Astrocyte (in vitro differentiated cells and primary cell): ENCODE data around the gene NKAIN2. TPM values are rescaled to one million over a fixed set of nuclear protein-coding genes. Genes with fewer than 3 reads are reported as not detected.

ENCODE experiments used
- DNase-seq: peaks from one replicate; pipeline ENCODE4 v3.0.0-alpha.2; 2010; ENCODE audit warnings: low read depth
- FAIRE-seq: peaks from 2 replicates; lab custom pipeline; 2011; peaks lifted over from hg19 to GRCh38; lab: Jason Lieb, UNC
- H2AFZ ChIP-seq: 2 replicates; pipeline ENCODE4 v1.6.0; 2012; ENCODE audit warnings: low read depth, low read length, inconsistent platforms
- H3K27ac ChIP-seq: 2 replicates; pipeline ENCODE4 v1.5.1; 2011; ENCODE audit warnings: low read depth, low read length, inconsistent platforms
- H3K27me3 ChIP-seq: 2 replicates; pipeline ENCODE4 v1.6.0; 2011; ENCODE audit warnings: low read length, inconsistent platforms; ENCODE audit not compliant: insufficient read depth
- H3K36me3 ChIP-seq: 2 replicates; pipeline ENCODE4 v1.5.1; 2011; ENCODE audit warnings: low read length, inconsistent platforms; ENCODE audit not compliant: insufficient read depth
- H3K4me1 ChIP-seq: 2 replicates; pipeline ENCODE4 v1.5.1; 2011; ENCODE audit warnings: low read length, inconsistent platforms; ENCODE audit not compliant: insufficient read depth
- H3K4me2 ChIP-seq: 2 replicates; pipeline ENCODE4 v1.6.0; 2012; ENCODE audit warnings: low read length, inconsistent platforms
- H3K4me3 ChIP-seq: 2 replicates; pipeline ENCODE4 v1.5.1; 2011; ENCODE audit warnings: low read depth, mild to moderate bottlenecking, low read length, inconsistent platforms; ENCODE audit not compliant: insufficient read depth
- H3K79me2 ChIP-seq: 2 replicates; pipeline ENCODE4 v1.6.0; 2012; ENCODE audit warnings: mild to moderate bottlenecking, low read length, inconsistent platforms; ENCODE audit not compliant: insufficient read depth
- H3K9ac ChIP-seq: 2 replicates; pipeline ENCODE4 v1.6.0; 2012; ENCODE audit warnings: mild to moderate bottlenecking, low read length, inconsistent platforms
- H3K9me3 ChIP-seq: 2 replicates; pipeline ENCODE4 v1.5.1; 2012; ENCODE audit warnings: low read depth, mild to moderate bottlenecking, low read length, inconsistent platforms; ENCODE audit not compliant: insufficient read depth
- H4K20me1 ChIP-seq: 2 replicates; pipeline ENCODE4 v1.6.0; 2012; ENCODE audit warnings: low read length, inconsistent platforms; ENCODE audit not compliant: insufficient read depth
- H3K27ac Mint-ChIP-seq: one replicate; pipeline ENCODE4 v1.8.0; 2021; ENCODE audit warnings: mild to moderate bottlenecking, mixed read lengths; ENCODE audit not compliant: unreplicated experiment
- H3K27me3 Mint-ChIP-seq: one replicate; pipeline ENCODE4 v1.8.0; 2021; ENCODE audit warnings: low read depth, mixed read lengths; ENCODE audit not compliant: unreplicated experiment
- H3K36me3 Mint-ChIP-seq: one replicate; pipeline ENCODE4 v1.8.0; 2021; ENCODE audit warnings: low read depth, mixed read lengths; ENCODE audit not compliant: unreplicated experiment
- H3K4me1 Mint-ChIP-seq: one replicate; pipeline ENCODE4 v1.8.0; 2021; ENCODE audit warnings: low read depth, mixed read lengths; ENCODE audit not compliant: unreplicated experiment
- H3K4me3 Mint-ChIP-seq: one replicate; pipeline ENCODE4 v1.8.0; 2021; ENCODE audit warnings: mild to moderate bottlenecking, moderate library complexity, mixed read lengths; ENCODE audit not compliant: unreplicated experiment
- H3K9me3 Mint-ChIP-seq: one replicate; pipeline ENCODE4 v1.8.0; 2021; ENCODE audit warnings: mild to moderate bottlenecking, mixed read lengths; ENCODE audit not compliant: unreplicated experiment
- EZH2 ChIP-seq: IDR thresholded peaks from 2 replicates; pipeline ENCODE4 v1.6.1; 2012; ENCODE audit warnings: mild to moderate bottlenecking, low read length, inconsistent platforms; ENCODE audit not compliant: insufficient read depth
- total RNA-seq: library from RNA; stranded (reverse); gene quantifications from 2 replicates; pipeline ENCODE4 v1.2.1, GENCODE V29; 2021
- TF ChIP-seq, protein P1 (sequence below): IDR thresholded peaks from 2 replicates; pipeline ENCODE4 v1.5.1; 2011; ENCODE audit warnings: low read depth, mild to moderate bottlenecking, inconsistent platforms, low read length, moderate library complexity; ENCODE audit not compliant: insufficient read depth

NKAIN2 gene
- total RNA-seq, 1 donor from 2014 or later, result 0.07 TPM

DNA sequence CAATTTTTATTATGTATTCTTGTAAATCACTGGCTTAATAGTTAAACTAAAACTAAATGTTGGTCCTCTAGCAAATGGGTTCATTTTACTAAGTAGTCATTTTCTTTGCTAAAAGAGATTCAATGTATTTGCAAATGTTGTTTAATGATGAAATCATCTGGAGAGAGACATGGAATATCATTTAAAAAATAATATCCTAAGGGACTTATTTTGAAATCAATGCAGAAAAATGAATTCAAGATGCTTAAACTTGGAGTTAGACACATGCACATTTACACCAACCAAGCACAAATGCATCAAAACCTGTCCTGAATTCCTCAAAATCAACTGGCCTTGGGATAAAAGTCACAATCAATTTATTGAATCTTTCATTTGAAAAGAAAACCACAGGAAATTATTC, 993.6 kb downstream of the NKAIN2 start:
- no peak for TF ChIP-seq EZH2
- Mint-ChIP-seq H3K27ac (no peak overlapping the region), H3K4me1 (no peaks in the 10 kb centered on the region), H3K9me3 (no peaks in the 10 kb centered on the region), H3K36me3 (no peaks in the 10 kb centered on the region), H3K27me3 (peaks cover 2% of the 10 kb centered on the region), H3K4me3 (no peak overlapping the region)
- H3K4me2 ChIP-seq, result no peak overlapping the region
- H3K27me3 ChIP-seq, result no peaks in the 10 kb centered on the region
- peaks cover 6% of the 10 kb centered on the region for H3K4me1 ChIP-seq
- H3K9ac ChIP-seq, result no peak overlapping the region
- H2AFZ ChIP-seq, result no peak overlapping the region
- FAIRE-seq, result no peak
- no peak overlapping the region for H3K27ac ChIP-seq
- H4K20me1 ChIP-seq, result no peaks in the 10 kb centered on the region
- H3K36me3 ChIP-seq, result no peaks in the 10 kb centered on the region
- no peak overlapping the region for H3K4me3 ChIP-seq
- no peaks in the 10 kb centered on the region for H3K79me2 ChIP-seq
- no peaks in the 10 kb centered on the region for H3K9me3 ChIP-seq
- no peak for DNase-seq

DNA sequence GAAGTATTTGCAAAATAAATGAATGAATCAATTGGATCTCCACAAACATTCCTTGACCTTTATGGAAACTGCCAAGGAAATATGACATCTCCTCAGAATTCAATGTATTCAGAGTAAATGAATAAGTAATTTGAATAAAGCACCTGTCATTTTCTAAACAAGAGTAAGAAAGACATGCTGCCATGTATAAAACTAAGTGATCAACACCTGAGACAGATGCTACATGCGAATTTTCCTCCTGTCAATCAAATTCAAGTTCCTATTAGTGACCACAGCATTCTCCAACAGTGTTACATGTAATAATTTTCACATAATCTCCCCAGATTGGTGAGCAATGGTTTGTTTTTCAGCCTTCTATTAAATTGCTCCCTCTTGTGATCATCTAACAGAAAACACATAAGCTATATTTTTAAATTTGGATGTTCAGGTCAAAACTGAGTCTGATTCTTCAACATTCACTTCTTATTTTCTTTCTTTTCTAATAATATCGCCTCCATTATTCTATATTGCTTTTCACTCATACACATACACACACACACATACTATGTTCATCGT, 995.4 kb downstream of the NKAIN2 start:
- no peaks in the 10 kb centered on the region for H3K9me3 Mint-ChIP-seq
- DNase-seq, result no peak
- TF ChIP-seq, protein P1, sequence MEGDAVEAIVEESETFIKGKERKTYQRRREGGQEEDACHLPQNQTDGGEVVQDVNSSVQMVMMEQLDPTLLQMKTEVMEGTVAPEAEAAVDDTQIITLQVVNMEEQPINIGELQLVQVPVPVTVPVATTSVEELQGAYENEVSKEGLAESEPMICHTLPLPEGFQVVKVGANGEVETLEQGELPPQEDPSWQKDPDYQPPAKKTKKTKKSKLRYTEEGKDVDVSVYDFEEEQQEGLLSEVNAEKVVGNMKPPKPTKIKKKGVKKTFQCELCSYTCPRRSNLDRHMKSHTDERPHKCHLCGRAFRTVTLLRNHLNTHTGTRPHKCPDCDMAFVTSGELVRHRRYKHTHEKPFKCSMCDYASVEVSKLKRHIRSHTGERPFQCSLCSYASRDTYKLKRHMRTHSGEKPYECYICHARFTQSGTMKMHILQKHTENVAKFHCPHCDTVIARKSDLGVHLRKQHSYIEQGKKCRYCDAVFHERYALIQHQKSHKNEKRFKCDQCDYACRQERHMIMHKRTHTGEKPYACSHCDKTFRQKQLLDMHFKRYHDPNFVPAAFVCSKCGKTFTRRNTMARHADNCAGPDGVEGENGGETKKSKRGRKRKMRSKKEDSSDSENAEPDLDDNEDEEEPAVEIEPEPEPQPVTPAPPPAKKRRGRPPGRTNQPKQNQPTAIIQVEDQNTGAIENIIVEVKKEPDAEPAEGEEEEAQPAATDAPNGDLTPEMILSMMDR, result no peak
- no peak for TF ChIP-seq EZH2
- no peaks in the 10 kb centered on the region for H3K4me1 Mint-ChIP-seq
- Histone ChIP-seq H4K20me1 (no peaks in the 10 kb centered on the region), H3K9ac (no peak overlapping the region), H2AFZ (no peak overlapping the region), H3K36me3 (no peaks in the 10 kb centered on the region), H3K4me3 (no peak overlapping the region), H3K79me2 (no peaks in the 10 kb centered on the region), H3K9me3 (no peaks in the 10 kb centered on the region), H3K27ac (no peak overlapping the region), H3K27me3 (no peaks in the 10 kb centered on the region), H3K4me2 (no peak overlapping the region), H3K4me1 (peaks cover 6% of the 10 kb centered on the region)
- H3K4me3 Mint-ChIP-seq, result no peak overlapping the region
- FAIRE-seq, result no peak
- no peak overlapping the region for H3K27ac Mint-ChIP-seq
- no peaks in the 10 kb centered on the region for H3K36me3 Mint-ChIP-seq
- H3K27me3 Mint-ChIP-seq, result peaks cover 2% of the 10 kb centered on the region

DNA sequence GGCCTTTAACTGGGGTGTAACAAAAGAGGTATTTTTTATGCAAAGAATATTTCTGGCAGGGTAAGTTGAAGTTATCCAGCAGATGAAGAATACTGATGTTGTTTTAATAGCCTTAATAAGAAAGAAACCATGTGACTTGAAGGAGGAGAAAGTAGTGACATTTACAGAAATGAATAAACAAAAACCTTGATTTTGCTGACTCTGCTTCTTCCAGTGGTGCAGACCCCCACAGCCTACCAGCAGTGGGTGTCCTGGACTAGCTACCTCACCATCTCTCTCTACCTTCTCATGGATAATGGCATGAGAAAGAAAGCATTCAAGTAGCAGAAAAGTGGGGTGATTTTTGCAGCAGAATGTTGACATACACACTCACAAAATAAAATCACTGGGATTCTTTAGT, 996.0 kb downstream of the NKAIN2 start:
- H3K79me2 ChIP-seq, result no peaks in the 10 kb centered on the region
- no peak overlapping the region for H3K4me3 ChIP-seq
- peaks cover 6% of the 10 kb centered on the region for H3K4me1 ChIP-seq
- no peak for TF ChIP-seq EZH2
- TF ChIP-seq, protein P1, result no peak
- no peak overlapping the region for H3K9ac ChIP-seq
- Mint-ChIP-seq H3K9me3 (no peaks in the 10 kb centered on the region), H3K27ac (no peak overlapping the region), H3K27me3 (no peaks in the 10 kb centered on the region), H3K4me3 (no peak overlapping the region), H3K4me1 (no peaks in the 10 kb centered on the region), H3K36me3 (no peaks in the 10 kb centered on the region)
- no peak overlapping the region for H2AFZ ChIP-seq
- no peaks in the 10 kb centered on the region for H3K9me3 ChIP-seq
- no peaks in the 10 kb centered on the region for H3K36me3 ChIP-seq
- FAIRE-seq (no peak), DNase-seq (no peak)
- no peaks in the 10 kb centered on the region for H3K27me3 ChIP-seq
- H3K4me2 ChIP-seq, result no peak overlapping the region
- H4K20me1 ChIP-seq, result no peaks in the 10 kb centered on the region
- H3K27ac ChIP-seq, result no peak overlapping the region
